Activated CD4-positive, alpha-beta T cell treated with anti-CD3 and anti-CD28 coated beads, Interleukin-2, amount 50 U/mL, for 4 hours (primary cell): ENCODE results near the gene LAS1L.
"Not testable (repeated sequence)": the region's sequence is repeated elsewhere in the genome, so short reads cannot be mapped to it uniquely, and the experiment has no call there.

Source experiments
- DNase-seq, 2 experiments: peaks; one replicate each; pipeline ENCODE4 v3.0.0-alpha.2; 2020

Gene LAS1L

GRCh38 chrX:65516756-65517155 lies 17.8 kb downstream of the LAS1L start:
- DNase-seq: no peak

- DNase-seq: no peak
Observed at GRCh38 chrX:65513610-65514009, 21.0 kb downstream of the LAS1L start.

GRCh38 chrX:65509400-65509799 lies 25.2 kb downstream of the LAS1L start:
- no peak for DNase-seq

GRCh38 chrX:65508851-65509250 lies 25.7 kb downstream of the LAS1L start:
- no peak for DNase-seq

GRCh38 chrX:65502618-65503017 lies 32.0 kb downstream of the LAS1L start:
- DNase-seq: no peak

- no peak for DNase-seq
Observed at GRCh38 chrX:65493431-65493830, 41.2 kb downstream of the LAS1L start.

- no peak for DNase-seq
Observed at GRCh38 chrX:65491620-65492019, 43.0 kb downstream of the LAS1L start.

GRCh38 chrX:65488495-65488894 lies 46.1 kb downstream of the LAS1L start:
- no peak for DNase-seq

- DNase-seq: no peak
Observed at GRCh38 chrX:65480960-65481359, 53.6 kb downstream of the LAS1L start.

GRCh38 chrX:65479102-65479501 lies 55.5 kb downstream of the LAS1L start:
- DNase-seq: not testable (repeated sequence)

- no peak for DNase-seq
Observed at GRCh38 chrX:65476564-65476963, 58.0 kb downstream of the LAS1L start.

GRCh38 chrX:65463550-65463949 lies 71.0 kb downstream of the LAS1L start:
- no peak for DNase-seq
